Measurements from ENCODE around the gene MRPL20.
"Not testable (repeated sequence)": the region's sequence is repeated elsewhere in the genome, so short reads cannot be mapped to it uniquely, and the experiment has no call there.

The MRPL20 gene

GRCh38 chr1:1437033-1437903, 30.2 kb upstream of the MRPL20 start:
- no peak for DNase-seq

DNA sequence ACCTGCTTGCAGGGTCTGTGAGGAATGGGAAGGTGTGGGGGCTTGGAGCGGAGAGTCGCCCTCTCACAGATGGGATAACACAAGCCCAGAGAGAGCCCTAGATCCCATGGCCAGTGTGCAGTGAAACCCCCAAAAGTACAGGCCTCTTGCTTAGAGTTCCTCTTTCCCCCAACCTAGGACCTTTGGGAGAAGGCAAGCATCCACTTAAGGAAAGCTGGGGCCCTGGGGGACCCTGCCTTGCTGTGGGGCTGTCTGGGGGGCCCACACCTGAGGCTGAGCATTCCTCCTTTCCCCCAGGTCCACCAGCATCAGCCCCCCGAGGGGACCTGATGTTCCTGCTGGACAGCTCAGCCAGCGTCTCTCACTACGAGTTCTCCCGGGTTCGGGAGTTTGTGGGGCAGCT, 29.5 kb upstream of the MRPL20 start:
- no peak for DNase-seq

- no peak for DNase-seq
These were observed 29.0 kb upstream of the MRPL20 start for GRCh38 chr1:1435911-1436629.

DNA sequence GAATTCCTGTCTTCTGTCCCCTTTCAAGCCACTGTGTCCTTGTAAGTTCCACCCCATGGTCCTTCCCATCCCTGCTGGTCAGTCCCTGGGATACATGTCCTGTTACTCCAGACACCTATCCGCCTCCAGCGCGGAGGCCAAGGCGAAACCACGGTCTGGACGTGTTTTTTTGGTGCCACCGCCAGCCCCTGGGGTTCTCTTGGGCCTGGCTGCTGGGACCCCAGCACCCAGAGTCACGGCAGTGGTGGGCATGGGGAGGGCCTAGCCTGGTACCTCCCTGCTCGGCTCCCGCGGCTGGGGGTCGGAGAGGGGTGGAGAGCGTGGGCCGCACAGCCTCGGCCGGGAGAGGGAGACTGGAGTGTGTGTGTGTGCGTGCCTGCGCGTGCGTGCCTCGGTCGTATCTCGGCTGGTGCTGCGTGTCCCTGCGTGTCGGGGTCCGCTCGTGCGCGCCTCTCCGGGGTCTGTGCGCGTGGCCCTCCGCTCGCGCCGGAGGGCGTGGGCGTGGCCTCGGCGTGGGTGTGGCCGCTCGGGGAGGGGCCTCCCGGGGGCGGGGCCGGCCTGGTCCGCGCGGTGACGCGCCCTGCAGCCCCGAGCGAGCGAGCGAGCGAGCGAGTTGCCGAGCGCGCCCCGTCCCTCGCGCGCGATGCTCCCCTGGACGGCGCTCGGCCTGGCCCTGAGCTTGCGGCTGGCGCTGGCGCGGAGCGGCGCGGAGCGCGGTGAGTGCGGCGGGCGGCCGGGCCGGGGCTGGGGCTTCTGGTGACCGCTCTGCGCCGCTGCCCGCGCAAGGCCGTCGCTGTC, 28.2 kb upstream of the MRPL20 start, which contains the start of gene VWA1:
Gene VWA1 (plus strand): TSS at position 585 of the 798 bp plus-strand sequence. CDS start 59 bp downstream, at position 644.
- DNase-seq, result no peak

- DNase-seq, result no peak
These were observed 27.7 kb upstream of the MRPL20 start for GRCh38 chr1:1434824-1435105.

- DNase-seq, result no peak
These were observed 27.2 kb upstream of the MRPL20 start for GRCh38 chr1:1434131-1434823.

- no peak for DNase-seq
These were observed 26.7 kb upstream of the MRPL20 start for GRCh38 chr1:1433804-1434130.

DNA sequence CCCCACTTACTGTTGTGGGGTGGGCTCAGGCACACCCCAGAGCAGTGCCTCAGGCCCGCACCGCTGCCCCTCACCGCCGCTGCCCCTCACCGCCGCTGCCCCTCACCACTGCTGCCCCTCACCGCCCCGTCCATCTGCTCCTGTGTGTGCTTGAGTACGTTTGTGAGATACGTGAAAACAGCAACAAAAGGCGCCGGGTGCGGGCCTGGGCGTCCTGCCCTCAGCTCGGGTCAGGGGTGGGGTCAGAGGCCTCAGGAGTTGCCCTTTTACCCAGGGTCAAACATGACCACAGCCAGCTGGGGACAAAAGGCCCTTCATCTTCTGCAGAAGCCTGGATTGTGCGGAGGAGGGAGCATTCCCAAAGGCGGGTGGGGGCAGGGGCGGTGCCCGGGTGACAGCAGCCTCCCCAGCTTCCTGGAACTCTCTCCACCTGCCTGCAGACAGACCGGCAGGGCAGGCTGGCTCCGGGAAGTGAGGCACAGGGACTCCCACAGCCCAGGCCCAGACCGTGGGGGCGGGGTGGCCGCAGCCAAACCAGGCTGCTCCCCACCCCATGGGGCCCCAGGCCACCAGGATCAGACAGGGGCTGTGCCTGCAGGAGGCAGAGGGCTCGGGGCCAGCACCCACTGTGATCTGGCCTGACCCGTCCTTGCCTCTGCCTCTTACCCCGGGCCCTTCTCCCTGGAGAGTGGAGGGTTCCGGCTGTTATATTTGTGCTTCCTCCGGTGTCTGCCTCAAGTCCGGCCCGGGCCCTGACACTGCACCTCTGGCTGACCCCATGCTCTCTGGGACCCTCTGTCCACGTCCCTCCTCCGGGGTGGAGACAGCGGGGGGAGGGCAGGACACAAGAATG, 26.1 kb upstream of the MRPL20 start:
- DNase-seq, result no peak

DNA sequence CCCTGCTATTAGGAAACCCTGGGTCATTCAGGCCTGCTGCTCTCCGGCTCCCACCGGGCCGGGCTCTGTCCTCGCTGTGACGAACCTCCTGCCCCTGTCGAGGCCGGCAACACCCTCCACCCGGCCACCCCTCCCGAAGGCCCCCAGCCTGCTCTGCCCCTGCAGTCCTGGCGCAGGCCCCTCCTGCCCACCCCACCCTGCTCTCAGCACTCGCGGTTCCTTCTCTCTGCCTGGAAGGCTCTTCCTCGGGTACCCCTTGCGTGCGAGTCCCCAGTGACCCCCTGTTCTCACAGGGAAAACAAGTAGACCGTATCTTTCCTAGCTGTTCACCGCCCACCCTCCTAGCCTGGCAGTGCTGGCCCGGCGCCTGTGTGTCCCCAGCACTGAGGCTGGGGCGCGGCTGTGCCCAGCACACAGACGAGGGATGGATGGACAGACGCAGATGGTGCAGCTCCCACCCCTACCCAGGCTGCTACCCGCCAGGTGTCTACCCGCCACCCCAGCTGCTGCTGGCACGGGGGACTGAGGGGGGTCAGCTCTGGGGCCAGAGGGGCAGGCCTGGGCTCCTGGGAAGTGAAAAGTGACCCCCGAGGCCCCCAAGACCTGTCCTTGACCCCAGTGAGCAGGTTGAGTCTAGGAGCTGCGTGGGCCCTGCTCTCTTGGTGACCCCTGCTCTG, 25.3 kb upstream of the MRPL20 start:
- no peak for DNase-seq

DNA sequence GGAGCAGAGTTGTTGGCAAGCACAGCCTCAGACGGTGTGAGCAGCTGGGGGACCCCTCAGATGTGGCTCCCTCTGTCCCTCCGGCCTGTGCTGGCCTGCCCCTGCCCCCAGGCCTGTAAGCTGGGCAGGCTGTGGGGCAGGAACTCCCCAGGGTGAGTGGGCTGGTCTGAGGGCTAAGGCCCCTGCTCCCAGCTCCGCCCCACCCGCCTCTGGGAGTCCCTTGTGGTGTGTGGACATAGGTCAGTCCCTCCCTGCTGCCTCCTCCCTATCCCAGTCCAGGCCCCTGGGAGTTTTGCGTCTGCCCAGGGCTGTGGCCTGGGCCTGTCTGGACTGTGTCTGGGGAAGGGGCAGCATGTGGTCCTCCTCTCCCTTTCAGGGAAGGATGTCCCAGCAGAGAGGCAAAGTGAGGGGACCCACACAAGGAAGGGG, 24.8 kb upstream of the MRPL20 start:
- no peak for DNase-seq

GRCh38 chr1:1430992-1431844, 24.1 kb upstream of the MRPL20 start:
- no peak for DNase-seq

DNA sequence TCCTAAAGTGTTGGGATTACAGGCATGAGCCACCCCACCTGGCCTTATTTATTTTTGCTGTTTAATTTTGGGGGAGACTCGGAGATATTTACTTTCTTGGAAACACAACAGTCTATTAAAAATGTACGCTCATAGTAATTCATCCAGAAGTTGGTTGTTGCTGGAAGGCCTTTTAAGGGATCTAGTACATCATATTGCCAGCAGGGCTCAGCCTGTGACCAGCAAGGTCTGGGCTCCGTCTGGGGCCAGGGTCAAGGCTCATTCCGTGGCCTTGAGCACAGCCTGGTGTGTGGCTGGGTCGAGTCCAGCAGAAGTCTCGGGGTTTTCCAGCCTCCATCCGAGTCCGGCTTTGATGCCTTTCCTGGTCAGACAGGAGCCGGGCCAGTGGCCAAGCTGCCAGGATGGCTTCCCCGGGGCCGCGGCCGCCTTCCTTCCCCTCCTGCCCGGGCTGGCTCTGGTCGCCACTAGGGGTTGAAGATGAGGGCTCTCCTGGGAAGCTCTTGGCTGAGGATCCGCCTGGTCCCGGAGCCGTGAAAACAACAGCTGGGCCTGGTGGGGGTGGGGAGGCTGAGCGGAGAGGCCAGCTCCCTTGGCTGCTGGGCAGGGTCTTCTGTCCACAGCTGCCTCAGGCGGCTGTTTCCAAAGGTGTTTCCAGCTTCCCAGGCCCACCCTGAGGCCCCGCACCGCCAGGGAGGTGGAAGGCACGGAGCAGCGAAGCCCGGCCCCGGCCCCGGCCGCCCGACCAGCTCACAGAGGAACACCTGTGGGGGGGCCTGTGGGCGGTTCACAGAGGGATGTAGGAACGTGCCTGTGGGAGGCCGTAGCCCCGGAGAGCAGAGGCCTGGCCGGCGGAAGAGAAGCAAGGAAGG, 23.3 kb upstream of the MRPL20 start:
- DNase-seq, result no peak

DNA sequence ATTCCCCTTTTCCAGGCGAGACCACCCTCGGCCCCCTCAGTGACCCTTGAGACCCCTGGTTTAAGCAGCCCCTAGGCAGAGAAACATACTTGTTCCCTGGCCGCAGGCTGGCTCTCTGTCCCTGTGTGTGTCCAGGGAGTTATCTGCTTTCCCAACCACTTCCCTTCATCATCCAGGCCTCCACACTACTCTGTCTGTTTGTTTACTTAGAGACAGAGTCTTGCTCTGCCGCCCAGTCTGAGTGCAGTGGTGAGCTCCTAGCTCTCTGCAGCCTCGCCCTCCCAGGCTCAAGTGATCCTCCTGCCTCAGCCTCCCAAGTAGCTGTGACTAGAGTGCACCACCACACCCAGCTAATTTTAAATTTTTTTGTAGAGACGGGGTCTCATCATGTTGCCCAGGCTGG, 22.6 kb upstream of the MRPL20 start:
- DNase-seq, result no peak

DNA sequence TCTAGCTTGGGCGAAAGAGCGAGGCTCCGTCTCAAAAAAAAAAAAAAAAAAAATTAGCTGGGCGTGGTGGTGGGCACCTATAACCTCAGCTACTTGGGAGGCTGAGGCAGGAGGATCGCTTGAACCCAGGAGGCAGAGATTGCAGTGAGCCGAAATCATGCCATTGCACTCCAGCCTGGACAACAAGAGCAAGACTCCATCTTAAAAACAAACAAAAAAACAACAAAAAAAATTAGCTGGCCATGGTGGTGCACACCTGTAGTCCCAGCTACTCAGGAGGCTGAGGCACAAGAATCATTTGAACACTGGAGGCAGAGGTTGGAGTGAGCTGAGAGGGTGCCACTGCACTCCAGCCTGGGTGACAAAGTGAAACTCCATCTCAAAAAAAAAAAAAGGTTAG, 21.9 kb upstream of the MRPL20 start:
- not testable (repeated sequence) for DNase-seq

GRCh38 chr1:1428174-1428573, 21.1 kb upstream of the MRPL20 start:
- no peak for DNase-seq

DNA sequence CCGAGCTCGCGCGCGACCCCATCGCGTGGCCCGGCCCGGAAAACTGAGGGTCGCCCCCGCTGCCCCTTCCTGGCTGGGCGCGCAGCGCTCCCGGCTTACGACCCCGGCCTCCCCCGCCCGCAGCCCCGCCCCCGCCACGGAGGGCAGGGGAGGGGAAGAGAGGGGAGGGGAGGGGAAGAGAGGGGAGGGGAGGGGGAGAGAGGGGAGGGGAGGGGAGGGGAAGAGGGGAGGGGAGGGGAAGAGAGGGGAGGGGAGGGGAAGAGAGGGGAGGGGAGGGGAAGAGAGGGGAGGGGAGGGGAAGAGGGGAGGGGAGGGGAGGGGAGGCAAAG, 20.7 kb upstream of the MRPL20 start:
- no peak for DNase-seq

DNA sequence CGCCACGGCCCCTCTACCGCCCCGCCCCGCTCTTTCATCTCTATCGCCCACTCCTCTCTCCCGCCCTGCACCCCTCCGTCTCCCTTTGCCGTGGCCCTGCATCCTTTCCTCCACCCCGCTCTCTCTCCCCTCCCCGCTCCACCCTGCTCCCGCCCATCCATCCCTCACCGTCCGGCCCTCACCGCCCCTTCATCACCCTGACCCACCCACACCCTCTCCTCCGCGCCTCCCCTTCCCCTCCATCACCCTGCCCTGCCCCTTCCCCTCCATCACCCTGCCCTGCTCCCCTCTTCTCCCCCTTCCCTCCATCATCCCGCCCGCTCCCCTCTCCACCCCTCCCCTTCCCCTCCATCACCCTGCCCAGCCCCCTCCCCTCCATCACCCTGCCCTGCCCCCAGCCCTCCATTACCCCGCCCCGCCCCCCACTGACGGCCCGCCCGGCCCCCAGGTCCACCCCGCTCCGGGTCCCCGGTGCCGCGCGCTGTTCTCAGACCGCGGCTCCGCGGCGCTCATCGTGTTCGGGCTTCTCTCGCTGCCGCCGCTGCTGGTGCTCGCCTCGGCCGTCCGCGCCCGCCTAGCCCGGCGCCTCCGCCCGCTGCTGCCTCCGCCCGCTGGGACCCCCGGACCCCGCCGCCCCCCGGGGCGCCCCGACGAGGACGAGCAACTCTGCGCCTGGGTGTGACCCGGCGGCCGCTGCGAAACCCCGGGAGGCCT, 20.2 kb upstream of the MRPL20 start:
- DNase-seq, result no peak

GRCh38 chr1:1426496-1427105, 19.5 kb upstream of the MRPL20 start:
- no peak for DNase-seq

Data from SW 1271 (cell line).